Measurements from ENCODE around the gene SPAG17. TPM values are rescaled to one million over a fixed set of nuclear protein-coding genes. Genes with fewer than 3 reads are reported as not detected.
A peak's percentile ranks its signal among the peaks of the same experiment; 100 is the strongest.

SPAG17 gene
- total RNA-seq, result not detected in 2 replicates

DNA sequence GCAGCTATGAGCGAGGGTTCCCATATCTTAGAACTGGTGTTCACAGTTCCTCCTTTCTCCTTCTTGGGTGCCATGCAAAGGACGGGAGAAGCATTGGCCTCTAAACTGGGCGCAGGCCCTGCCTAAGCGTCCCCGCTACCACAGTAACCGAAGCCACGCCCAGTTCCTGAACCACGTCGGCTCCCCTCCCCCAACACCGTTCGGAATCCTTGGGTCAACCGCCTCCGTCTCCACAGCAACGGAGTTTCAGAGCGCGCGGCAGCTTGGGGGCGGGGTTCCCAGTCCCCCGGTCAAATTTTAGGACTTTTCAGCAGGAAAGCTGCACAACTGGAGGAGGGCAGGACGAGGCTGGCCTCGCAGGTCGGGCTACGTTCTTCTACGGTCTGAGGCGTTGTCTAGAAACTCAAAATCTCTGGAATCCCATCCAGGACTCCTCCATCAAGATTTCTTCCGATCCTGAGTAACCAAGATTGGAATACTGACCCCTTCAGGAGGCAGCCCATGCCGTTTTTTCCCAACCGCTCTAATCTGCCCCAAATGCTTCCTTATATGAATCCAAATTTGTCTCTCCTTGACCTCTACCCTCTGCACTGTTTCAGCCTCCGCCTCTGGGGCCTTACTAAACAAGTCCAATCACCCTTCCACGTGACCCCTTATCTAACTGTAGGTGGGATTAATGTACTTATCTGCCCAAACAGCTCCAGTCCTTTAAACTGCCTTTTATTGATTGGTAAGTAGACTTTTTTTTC is at the start of gene SPAG17:
TSS of gene SPAG17 (minus strand) at position 145 of the 749 bp plus-strand sequence. CDS start at position 74, 71 bp downstream.
- DNase-seq (ENCODE audit: low read depth in 2 of 2), result peak; percentile 1 to 6

DNA sequence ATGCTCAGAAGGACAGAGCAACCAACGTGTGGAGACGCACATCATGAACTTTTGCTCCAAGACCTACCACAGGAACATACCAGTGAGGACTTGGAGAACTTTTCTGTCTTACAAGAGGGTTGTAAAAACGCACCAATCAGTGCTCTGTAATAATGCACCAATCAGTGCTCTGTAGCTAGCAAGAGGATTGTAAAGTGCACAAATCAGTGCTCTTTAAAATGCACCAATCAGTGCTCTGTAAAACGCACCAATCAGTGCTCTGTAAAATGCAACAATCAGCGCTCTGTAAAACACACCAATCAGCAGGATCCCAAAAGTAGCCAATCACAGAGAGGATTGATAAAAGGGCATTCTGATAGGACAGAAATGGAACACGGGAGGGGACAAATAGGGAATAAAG is 40.4 kb upstream of the SPAG17 start:
- DNase-seq (ENCODE audit: low read depth in 2 of 2), result no peak

- peak in 1 of 2 donors; percentile 15 for DNase-seq (ENCODE audit: low read depth in 2 of 2)
These were observed 38.4 kb upstream of the SPAG17 start for GRCh38 chr1:118223426-118223825.

DNA sequence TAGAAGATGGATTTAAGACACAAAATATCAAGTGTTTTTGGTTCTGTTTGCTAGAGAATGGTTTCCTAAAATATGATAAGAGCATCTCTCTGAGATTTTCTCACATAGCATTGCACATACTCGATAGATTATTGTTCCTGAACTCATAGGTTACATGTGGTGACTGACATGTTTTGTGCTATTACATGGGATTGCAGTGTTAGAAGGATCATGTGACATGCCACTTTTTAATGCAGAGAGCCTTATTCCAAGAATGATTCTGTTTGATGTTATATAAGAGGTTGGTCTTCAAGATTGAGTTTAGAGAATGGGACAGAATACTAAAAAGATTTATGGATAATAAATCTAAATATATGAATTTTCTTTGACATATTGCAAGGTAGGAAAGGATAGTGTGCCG is 34.4 kb upstream of the SPAG17 start:
- DNase-seq (ENCODE audit: low read depth in 2 of 2), result no peak

DNA sequence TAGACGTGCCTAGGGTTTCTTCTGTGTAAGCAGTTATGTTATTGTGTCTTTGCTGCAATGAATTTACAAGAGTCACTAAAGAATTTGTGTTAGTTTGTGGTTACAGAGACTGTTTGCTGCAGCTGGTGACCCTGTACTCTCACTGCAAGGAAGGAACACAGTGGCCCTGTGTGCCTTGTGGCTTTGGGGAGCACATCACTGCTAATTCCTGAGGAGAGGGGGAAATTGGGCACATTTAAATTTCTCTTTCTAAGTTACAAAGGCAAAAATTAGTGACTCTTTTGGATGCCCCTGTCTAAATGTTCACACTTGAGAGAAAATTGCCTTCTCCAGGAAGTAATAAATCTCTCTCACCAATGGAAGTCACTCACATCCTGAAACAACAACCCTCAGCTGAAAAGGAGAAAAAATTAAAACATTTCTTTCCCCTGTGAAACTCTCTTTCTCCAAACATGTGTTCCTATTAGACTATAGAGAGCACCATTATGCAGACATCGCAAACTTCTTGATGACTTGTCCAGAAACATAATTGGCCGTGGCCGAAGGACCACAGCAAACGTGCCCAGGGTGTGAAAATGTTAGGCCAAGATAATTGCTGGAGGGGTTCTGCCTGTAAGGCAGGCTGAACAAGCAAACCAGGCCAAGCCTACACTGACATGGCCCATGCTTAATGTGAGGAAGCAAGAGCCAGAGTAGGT is 32.3 kb upstream of the SPAG17 start:
- no peak for DNase-seq (ENCODE audit: low read depth in 2 of 2)

DNA sequence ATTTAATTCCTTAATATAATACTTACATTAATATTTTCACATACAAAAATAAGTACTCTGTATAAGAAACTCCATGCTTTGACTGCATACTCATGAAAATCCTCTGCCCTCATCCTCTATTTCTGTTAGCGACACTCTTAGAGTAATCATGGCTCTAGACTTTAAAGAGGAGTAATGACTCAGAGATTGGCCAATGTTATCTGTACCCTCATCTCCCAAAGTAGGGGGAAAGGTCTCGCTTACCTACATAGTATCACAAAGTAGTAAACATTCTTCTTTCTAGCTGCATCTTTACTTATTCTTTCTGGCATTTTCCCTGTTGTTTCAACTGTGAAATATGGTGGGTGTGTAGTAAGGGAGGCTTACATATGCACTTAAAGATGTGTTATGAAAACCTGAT is 29.8 kb upstream of the SPAG17 start:
- no peak for DNase-seq (ENCODE audit: low read depth in 2 of 2)

DNA sequence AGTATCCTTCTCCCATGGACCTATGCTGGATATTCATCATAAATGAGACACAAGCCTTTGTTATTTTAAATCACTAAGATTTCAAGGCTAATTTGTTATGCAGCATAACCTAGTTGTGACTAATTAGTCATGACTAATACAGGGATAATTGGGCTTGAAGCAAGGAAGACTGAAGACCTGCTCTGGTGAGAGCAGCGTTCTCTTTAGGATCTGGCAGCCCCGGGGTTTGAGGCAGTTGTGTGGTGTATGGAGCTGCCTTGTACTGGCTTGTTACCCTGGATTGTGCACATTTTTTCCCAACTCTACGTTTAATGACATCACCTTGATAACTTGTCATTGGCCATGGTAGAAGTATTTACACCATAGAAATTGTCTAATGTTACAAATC is 25.7 kb upstream of the SPAG17 start:
- no peak for DNase-seq (ENCODE audit: low read depth in 2 of 2)

GRCh38 chr1:118210051-118210722 is 25.2 kb upstream of the SPAG17 start:
- no peak for DNase-seq (ENCODE audit: low read depth in 2 of 2)

DNA sequence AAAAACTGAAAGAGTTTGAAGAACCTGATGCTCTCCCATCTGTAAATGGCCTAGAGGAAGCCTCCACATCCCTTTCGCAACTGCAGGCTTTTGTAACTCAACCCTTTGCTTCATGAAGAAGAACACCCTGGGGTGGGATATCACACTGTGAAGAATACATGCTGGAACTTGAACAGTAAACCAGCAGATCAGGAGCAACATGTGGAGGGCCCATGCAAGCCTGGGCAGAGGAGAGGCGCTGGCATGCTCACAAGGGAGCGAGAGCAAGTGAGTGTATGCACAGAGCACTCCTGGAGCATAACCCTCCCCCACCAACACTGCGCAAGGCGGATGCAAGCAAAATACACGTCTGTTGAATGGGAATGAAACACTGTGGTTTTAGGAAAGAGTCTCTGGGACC is 24.6 kb upstream of the SPAG17 start:
- DNase-seq (ENCODE audit: low read depth in 2 of 2), result no peak

GRCh38 chr1:118206966-118207365 is 21.9 kb upstream of the SPAG17 start:
- no peak for DNase-seq (ENCODE audit: low read depth in 2 of 2)

- DNase-seq (ENCODE audit: low read depth in 2 of 2), result no peak
These were observed 19.6 kb upstream of the SPAG17 start for GRCh38 chr1:118204648-118205047.

GRCh38 chr1:118204105-118204504 is 19.1 kb upstream of the SPAG17 start:
- DNase-seq (ENCODE audit: low read depth in 2 of 2), result no peak

DNA sequence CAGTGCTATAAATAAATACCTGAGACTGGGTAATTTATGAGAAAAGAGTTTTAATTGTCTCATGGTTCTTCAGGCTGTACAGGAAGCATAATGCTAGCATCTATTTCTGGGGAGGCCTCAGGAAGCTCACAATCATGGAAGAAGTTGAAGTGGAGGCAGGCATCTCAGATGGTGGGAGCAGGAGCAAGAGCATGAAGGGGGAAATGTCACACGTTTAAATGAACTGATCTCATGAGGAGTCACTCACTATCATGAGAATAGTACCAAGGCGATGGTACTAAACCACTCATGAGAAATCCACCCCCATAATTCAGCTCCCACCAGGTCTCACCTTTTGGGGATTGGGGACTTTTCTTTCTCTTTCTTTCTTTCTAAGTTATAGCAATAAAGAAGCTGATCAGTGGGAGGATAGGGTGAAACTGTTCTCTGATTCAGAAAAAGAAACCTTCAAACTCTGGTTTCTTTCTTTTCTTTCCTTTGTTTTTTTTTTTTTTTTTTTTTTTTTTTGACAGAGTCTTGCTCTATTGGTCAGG is 17.1 kb upstream of the SPAG17 start:
- no peak for DNase-seq (ENCODE audit: low read depth in 2 of 2)

- DNase-seq (ENCODE audit: low read depth in 2 of 2), result no peak
These were observed 16.5 kb upstream of the SPAG17 start for GRCh38 chr1:118201524-118201923.

- DNase-seq (ENCODE audit: low read depth in 2 of 2), result no peak
These were observed 15.8 kb upstream of the SPAG17 start for GRCh38 chr1:118200836-118201235.

- DNase-seq (ENCODE audit: low read depth in 2 of 2), result no peak
These were observed 5.5 kb upstream of the SPAG17 start for GRCh38 chr1:118190561-118190960.

GRCh38 chr1:118189564-118189963 is 4.5 kb upstream of the SPAG17 start:
- no peak for DNase-seq (ENCODE audit: low read depth in 2 of 2)

DNA sequence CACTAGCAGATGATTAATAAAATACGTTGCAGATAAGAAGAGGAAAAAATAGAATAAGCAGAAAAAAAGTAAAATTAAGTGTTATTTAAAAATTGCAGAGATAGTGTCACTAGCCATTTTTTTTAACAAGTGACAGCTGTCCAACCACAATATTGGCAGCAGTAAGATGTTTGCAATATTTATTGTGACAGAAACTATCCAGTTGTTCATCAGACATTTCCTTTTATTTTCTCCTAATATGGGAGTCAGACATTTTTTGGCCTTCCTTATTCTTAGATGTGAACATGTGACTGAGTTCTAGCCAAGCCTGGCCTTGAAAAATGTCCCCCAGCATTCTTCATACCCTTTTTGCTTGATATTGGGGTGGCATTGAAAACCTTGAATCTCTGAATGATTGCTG is 3.4 kb upstream of the SPAG17 start:
- no peak for DNase-seq (ENCODE audit: low read depth in 2 of 2)

DNA sequence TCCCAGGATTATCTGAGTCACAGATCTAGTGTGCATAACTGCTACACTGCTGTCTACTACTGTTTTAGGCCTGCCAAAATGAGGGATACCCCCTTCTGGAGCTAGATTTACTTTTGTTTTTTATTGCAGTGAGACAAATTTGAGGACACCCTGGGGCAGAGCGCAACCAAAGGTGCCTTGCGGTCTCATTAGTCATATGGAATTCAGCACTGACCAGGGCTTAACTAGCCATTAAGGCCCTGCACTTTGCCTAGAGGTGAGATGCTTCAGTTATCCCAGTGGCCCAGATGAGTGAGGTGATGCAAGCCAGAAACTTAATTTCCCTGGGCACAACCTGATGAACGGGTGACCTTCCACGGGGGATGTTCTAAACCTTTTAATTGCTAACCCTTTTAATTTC is 998 bp upstream of the SPAG17 start:
- DNase-seq (ENCODE audit: low read depth in 2 of 2), result no peak

DNA sequence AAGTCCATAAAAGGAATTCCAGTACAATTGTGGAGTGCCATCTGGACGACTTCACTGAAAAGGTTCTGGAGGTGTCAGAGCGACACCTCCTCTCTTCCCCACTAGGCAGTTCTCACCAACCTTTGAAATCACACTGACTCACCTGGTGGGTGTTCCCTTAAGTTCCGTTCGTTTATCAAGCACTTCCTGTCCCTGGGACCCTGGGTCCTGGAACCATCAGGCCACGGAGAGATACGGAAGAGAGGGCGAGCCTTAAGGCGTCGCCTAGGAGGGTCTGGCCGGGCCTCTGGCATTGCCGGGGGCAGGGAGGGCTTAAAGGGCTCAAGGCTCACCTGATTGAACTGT is 317 bp downstream of the SPAG17 start:
- DNase-seq (ENCODE audit: low read depth in 2 of 2), result no peak

GRCh38 chr1:118183586-118183985 is 1.4 kb downstream of the SPAG17 start:
- no peak for DNase-seq (ENCODE audit: low read depth in 2 of 2)

DNA sequence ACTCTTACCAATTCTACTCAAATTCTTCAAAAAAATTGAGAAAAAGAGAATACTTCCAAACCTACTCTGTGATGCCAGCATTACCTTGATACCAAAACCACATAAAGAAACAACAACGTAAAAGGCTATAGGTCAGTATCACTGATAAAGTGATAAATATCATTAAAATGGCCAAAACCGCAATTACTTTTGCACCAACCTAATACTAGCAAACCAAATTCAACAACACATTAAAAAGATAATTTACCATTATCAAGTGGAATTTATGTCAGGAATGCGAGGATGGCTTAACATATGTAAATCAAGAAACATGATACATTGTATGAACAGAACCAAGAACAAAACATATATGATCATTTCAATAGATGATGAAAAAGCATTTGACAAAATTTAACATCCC is 7.0 kb downstream of the SPAG17 start:
- no peak for DNase-seq (ENCODE audit: low read depth in 2 of 2)

- no peak for DNase-seq (ENCODE audit: low read depth in 2 of 2)
These were observed 16.0 kb downstream of the SPAG17 start for GRCh38 chr1:118169016-118169415.
